A549 (cell line): ENCODE results near the gene ARHGAP10.

Experiments
- CHD2 ChIP-seq: fragments of 150-350 bp; IDR thresholded peaks from 2 replicates; pipeline ENCODE4 v1.6.1; 2014; ENCODE audit warnings: low read length; ENCODE audit not compliant: partially characterized antibody
- EP300 ChIP-seq, 2 experiments: fragments of >200 bp; sonication (Bioruptor Twin); formaldehyde crosslinking; IDR thresholded peaks; 2 replicates in 1 of 2; 3 replicates in 1 of 2; pipeline ENCODE4 v1.6.1; 2016 to 2017
- KDM5A ChIP-seq: fragments of 200-600 bp; sonication (generic); IDR thresholded peaks from 2 replicates; pipeline ENCODE4 v1.6.1; 2016; ENCODE audit warnings: antibody characterized with exemption, mild to moderate bottlenecking
- MAFK ChIP-seq: fragments of 450-650 bp; IDR thresholded peaks from 2 replicates; pipeline ENCODE4 v1.6.1; 2014; ENCODE audit not compliant: partially characterized antibody
- NFE2L2 ChIP-seq: fragments of 150-350 bp; conservative IDR thresholded peaks from 2 replicates; pipeline ENCODE4 v1.6.1; 2014; ENCODE audit warnings: low read length
- POLR2A ChIP-seq: IDR thresholded peaks from 2 replicates; pipeline ENCODE4 v1.6.1; 2012; ENCODE audit warnings: mild to moderate bottlenecking, low read length
- RAD21 ChIP-seq, 2 experiments: fragments of >200 bp in 1 of 2; sonication (Bioruptor Twin) in 1 of 2; formaldehyde crosslinking in 1 of 2; IDR thresholded peaks in 1 of 2; conservative IDR thresholded peaks in 1 of 2; 2 replicates in 1 of 2; 3 replicates in 1 of 2; pipeline ENCODE4 v1.6.1; 2012 to 2018; ENCODE audit warnings: inconsistent platforms in 1 of 2
- SREBF2 ChIP-seq: fragments of 450-650 bp; IDR thresholded peaks from 2 replicates; pipeline ENCODE4 v1.6.1; 2014; ENCODE audit warnings: mild to moderate bottlenecking, moderate library complexity
- TF ChIP-seq, protein P1 (sequence below): fragments of 200-600 bp; sonication (generic); IDR thresholded peaks from 2 replicates; pipeline ENCODE4 v1.6.1; 2016; ENCODE audit warnings: antibody characterized with exemption, mild to moderate bottlenecking, moderate library complexity
- TF ChIP-seq, protein P2 (sequence below): fragments of 450-650 bp; IDR thresholded peaks from 2 replicates; pipeline ENCODE4 v1.6.1; 2014; ENCODE audit warnings: antibody characterized with exemption
- TF ChIP-seq, protein P3 (sequence below): IDR thresholded peaks from 2 replicates; pipeline ENCODE4 v1.6.1; 2012; ENCODE audit warnings: low read depth, borderline replicate concordance

DNA sequence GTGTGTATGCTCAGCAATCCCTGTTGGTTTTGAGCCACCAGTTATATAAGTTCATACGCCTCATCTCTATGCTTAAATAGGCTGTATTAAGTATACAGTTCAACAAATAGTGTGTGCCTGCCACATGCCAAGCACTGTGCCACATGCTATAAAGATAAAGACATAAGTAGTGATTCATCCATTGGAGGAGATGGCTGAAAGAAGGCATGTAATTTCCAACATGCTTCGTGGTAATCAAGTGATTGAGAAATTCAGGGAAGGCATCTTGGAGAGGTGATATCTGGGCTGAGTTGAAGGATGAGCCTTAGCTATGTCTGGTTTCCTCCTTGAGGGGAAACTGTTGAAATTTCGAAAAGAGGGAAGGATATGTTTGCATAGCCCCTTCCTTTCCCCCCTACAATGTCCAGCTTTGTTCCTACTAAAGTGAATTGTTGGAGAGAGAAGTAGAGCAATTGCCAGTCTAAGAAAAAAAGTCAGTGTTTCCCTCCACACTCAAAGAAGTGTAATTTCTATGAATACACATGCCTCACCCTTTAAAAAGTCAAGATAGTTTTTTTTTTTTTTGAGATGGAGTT lies 96.5 kb downstream of the ARHGAP10 start:
- TF ChIP-seq KDM5A: no peak
- TF ChIP-seq, protein P1, sequence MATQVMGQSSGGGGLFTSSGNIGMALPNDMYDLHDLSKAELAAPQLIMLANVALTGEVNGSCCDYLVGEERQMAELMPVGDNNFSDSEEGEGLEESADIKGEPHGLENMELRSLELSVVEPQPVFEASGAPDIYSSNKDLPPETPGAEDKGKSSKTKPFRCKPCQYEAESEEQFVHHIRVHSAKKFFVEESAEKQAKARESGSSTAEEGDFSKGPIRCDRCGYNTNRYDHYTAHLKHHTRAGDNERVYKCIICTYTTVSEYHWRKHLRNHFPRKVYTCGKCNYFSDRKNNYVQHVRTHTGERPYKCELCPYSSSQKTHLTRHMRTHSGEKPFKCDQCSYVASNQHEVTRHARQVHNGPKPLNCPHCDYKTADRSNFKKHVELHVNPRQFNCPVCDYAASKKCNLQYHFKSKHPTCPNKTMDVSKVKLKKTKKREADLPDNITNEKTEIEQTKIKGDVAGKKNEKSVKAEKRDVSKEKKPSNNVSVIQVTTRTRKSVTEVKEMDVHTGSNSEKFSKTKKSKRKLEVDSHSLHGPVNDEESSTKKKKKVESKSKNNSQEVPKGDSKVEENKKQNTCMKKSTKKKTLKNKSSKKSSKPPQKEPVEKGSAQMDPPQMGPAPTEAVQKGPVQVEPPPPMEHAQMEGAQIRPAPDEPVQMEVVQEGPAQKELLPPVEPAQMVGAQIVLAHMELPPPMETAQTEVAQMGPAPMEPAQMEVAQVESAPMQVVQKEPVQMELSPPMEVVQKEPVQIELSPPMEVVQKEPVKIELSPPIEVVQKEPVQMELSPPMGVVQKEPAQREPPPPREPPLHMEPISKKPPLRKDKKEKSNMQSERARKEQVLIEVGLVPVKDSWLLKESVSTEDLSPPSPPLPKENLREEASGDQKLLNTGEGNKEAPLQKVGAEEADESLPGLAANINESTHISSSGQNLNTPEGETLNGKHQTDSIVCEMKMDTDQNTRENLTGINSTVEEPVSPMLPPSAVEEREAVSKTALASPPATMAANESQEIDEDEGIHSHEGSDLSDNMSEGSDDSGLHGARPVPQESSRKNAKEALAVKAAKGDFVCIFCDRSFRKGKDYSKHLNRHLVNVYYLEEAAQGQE: no peak
- TF ChIP-seq SREBF2: no peak
- no peak for TF ChIP-seq MAFK
- TF ChIP-seq, protein P2, sequence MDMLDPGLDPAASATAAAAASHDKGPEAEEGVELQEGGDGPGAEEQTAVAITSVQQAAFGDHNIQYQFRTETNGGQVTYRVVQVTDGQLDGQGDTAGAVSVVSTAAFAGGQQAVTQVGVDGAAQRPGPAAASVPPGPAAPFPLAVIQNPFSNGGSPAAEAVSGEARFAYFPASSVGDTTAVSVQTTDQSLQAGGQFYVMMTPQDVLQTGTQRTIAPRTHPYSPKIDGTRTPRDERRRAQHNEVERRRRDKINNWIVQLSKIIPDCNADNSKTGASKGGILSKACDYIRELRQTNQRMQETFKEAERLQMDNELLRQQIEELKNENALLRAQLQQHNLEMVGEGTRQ: no peak
- TF ChIP-seq NFE2L2: no peak
- TF ChIP-seq CHD2: no peak
- TF ChIP-seq POLR2A: no peak
- TF ChIP-seq EP300 (IDR thresholded peaks at IDR 0.05): no peak
- no peak for TF ChIP-seq RAD21 (conservative IDR thresholded peaks at IDR 0.05 in 1 of 2, IDR thresholded peaks at IDR 0.05 in 1 of 2)
- TF ChIP-seq, protein P3, sequence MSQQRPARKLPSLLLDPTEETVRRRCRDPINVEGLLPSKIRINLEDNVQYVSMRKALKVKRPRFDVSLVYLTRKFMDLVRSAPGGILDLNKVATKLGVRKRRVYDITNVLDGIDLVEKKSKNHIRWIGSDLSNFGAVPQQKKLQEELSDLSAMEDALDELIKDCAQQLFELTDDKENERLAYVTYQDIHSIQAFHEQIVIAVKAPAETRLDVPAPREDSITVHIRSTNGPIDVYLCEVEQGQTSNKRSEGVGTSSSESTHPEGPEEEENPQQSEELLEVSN: no peak
